ENCODE measurements around the gene FOXD2. TPM values are rescaled to one million over a fixed set of nuclear protein-coding genes. Genes with fewer than 3 reads are reported as not detected.

The FOXD2 gene
- total and polyA plus RNA-seq, 2 donors (not counting 1 experiment from before 2014, with no cell fraction given) = 0.19 to 0.83 TPM

DNA sequence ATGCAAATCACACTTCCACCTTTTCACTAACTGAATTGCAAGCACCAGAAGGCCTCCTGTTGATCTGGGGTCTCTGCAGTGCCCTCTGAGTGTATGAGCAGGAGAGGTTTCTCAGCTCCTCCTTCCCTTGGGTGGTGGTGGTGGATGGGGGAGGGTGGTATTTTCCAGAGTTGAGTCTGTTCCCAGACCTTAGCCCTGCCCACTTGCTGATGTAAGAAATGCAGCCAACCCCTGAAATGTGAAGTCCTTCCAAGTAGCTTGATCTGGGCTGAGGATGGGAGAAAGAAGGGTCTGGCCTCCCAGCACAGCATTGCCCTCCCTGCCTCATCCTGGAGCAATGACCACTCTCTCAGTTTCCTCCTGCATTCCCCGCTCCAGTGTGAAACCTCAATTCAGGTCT lies 6.3 kb upstream of the FOXD2 start:
- DNase-seq (ENCODE audit: low read depth in 2 of 2) = peak; percentile 56 to 59
- no peak overlapping the region for H3K27ac ChIP-seq (ENCODE audit: insufficient read depth, low read length)
- no peak overlapping the region for H3K9ac ChIP-seq (ENCODE audit: insufficient read depth, low read length)
- TF ChIP-seq, protein P1, sequence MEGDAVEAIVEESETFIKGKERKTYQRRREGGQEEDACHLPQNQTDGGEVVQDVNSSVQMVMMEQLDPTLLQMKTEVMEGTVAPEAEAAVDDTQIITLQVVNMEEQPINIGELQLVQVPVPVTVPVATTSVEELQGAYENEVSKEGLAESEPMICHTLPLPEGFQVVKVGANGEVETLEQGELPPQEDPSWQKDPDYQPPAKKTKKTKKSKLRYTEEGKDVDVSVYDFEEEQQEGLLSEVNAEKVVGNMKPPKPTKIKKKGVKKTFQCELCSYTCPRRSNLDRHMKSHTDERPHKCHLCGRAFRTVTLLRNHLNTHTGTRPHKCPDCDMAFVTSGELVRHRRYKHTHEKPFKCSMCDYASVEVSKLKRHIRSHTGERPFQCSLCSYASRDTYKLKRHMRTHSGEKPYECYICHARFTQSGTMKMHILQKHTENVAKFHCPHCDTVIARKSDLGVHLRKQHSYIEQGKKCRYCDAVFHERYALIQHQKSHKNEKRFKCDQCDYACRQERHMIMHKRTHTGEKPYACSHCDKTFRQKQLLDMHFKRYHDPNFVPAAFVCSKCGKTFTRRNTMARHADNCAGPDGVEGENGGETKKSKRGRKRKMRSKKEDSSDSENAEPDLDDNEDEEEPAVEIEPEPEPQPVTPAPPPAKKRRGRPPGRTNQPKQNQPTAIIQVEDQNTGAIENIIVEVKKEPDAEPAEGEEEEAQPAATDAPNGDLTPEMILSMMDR (conservative IDR thresholded peaks at IDR 0.05 in 1 of 2, IDR thresholded peaks at IDR 0.05 in 1 of 2; ENCODE audit: low read depth in 1 of 2, low read length in 2 of 2) = no peak
- TF ChIP-seq EZH2 (IDR thresholded peaks at IDR 0.05; ENCODE audit: low read length, missing control alignments) = no peak
- H3K27me3 ChIP-seq (ENCODE audit: control insufficient read depth, insufficient read depth, low read length) = no peaks in the 10 kb centered on the region
- H3K4me3 ChIP-seq (replicated peaks in 1 of 4; ENCODE audit: control extremely low read depth in 1 of 4, insufficient read depth in 1 of 4, low read depth in 3 of 4, low read length in 4 of 4) = no peak overlapping the region
- no peaks in the 10 kb centered on the region for H4K20me1 ChIP-seq (ENCODE audit: control insufficient read depth, extremely low read depth, insufficient read depth, low read length)
- no peaks in the 10 kb centered on the region for H3K9me3 ChIP-seq (ENCODE audit: control insufficient read depth, insufficient read depth, low read depth, low read length)
- no peaks in the 10 kb centered on the region for H3K36me3 ChIP-seq (ENCODE audit: control insufficient read depth, insufficient read depth, low read length)
- no peaks in the 10 kb centered on the region for H3K79me2 ChIP-seq (ENCODE audit: control insufficient read depth, insufficient read depth, low read length)
- no peak overlapping the region for H2AFZ ChIP-seq (ENCODE audit: low read length)
- no peak overlapping the region for H3K4me2 ChIP-seq (ENCODE audit: extremely low read depth, insufficient read depth, low read length)
- peaks cover 2% of the 10 kb centered on the region for H3K4me1 ChIP-seq (ENCODE audit: control insufficient read depth, extremely low read depth, insufficient read depth, low read length)

DNA sequence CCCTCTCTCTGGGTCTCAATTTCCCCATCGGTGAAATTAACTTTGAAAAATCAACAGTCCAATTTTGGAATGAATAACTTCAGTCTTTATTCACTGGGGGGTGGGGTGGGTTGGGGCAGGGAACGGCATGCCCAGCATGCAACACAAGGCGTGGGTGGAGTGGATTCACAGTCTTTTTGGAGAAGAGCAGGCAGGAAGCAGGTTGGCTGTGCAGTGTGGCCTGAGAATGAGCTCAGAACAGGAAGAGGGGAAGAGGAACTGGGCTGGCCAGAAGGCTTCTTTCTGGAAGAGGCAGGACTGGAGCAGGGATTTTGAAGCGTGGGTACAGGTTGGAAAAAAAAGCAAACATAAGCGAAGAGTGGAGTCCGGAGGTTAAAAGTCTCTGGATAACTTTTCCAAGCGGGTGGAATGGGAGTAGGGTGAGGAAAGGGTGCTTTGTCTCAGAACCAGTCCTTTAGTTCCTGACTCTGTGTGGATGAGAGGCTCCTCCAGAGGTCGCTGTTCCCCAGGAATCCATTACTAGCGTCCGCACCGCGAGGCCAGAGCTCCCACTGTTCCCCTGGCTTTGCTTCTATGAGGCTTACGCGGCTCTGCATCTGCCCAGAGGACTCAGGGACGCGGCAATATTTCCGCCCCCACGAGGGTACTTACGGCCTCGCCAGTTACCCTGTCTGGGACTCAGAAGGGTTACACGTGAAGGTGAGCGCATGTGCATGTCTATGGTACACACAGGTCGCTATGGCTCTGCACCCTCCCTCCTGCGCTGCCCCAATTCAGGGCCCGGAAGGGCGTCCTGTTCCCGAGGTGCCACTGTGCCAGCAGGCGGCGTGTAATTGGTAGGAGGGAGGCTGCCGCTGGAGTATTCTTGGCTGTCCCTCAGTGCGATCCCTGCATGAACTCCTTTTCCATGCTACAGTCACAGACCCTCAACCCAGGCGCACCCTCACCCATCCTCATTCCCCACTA lies 5.5 kb upstream of the FOXD2 start:
- Histone ChIP-seq H3K4me3 (replicated peaks in 1 of 4; ENCODE audit: control extremely low read depth in 1 of 4, insufficient read depth in 1 of 4, low read depth in 3 of 4, low read length in 4 of 4) (peak overlapping the region in 1 of 4 experiments; percentile 5), H3K79me2 (ENCODE audit: control insufficient read depth, insufficient read depth, low read length) (no peaks in the 10 kb centered on the region), H2AFZ (ENCODE audit: low read length) (peak overlapping the region; percentile 61), H3K4me2 (ENCODE audit: extremely low read depth, insufficient read depth, low read length) (peak overlapping the region; percentile 66), H3K36me3 (ENCODE audit: control insufficient read depth, insufficient read depth, low read length) (no peaks in the 10 kb centered on the region), H3K9me3 (ENCODE audit: control insufficient read depth, insufficient read depth, low read depth, low read length) (no peaks in the 10 kb centered on the region), H4K20me1 (ENCODE audit: control insufficient read depth, extremely low read depth, insufficient read depth, low read length) (no peaks in the 10 kb centered on the region), H3K27ac (ENCODE audit: insufficient read depth, low read length) (no peak overlapping the region), H3K9ac (ENCODE audit: insufficient read depth, low read length) (peak overlapping the region; percentile 5), H3K27me3 (ENCODE audit: control insufficient read depth, insufficient read depth, low read length) (no peaks in the 10 kb centered on the region), H3K4me1 (ENCODE audit: control insufficient read depth, extremely low read depth, insufficient read depth, low read length) (peaks cover 2% of the 10 kb centered on the region)
- TF ChIP-seq, protein P1 (conservative IDR thresholded peaks at IDR 0.05 in 1 of 2, IDR thresholded peaks at IDR 0.05 in 1 of 2; ENCODE audit: low read depth in 1 of 2, low read length in 2 of 2) = peak; percentile 78 to 87
- no peak for TF ChIP-seq EZH2 (IDR thresholded peaks at IDR 0.05; ENCODE audit: low read length, missing control alignments)
- peak; percentile 56 to 74 for DNase-seq (ENCODE audit: low read depth in 2 of 2)

DNA sequence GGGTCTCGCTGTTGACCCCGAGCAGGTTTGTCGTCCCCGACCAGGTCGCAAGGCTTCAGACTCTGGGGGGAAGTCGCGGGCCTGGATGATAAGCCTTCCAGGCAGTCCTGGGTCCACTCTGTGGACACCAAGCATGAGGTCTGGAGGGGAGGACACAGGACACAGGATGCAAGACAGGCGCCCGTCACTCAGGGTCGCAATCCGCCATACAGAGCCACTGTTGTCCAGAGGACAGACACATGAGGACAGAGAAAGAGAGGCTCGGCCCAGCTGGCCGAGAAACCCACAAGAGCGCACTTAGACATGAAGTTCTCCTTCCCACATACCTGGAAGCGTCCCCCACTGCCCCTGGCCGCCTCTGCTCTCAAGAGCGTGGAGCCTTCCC lies 4.8 kb upstream of the FOXD2 start:
- no peak for DNase-seq (ENCODE audit: low read depth in 2 of 2)
- H3K79me2 ChIP-seq (ENCODE audit: control insufficient read depth, insufficient read depth, low read length) = no peaks in the 10 kb centered on the region
- no peaks in the 10 kb centered on the region for H3K9me3 ChIP-seq (ENCODE audit: control insufficient read depth, insufficient read depth, low read depth, low read length)
- TF ChIP-seq, protein P1 (conservative IDR thresholded peaks at IDR 0.05 in 1 of 2, IDR thresholded peaks at IDR 0.05 in 1 of 2; ENCODE audit: low read depth in 1 of 2, low read length in 2 of 2) = no peak
- TF ChIP-seq EZH2 (IDR thresholded peaks at IDR 0.05; ENCODE audit: low read length, missing control alignments) = no peak
- H3K4me1 ChIP-seq (ENCODE audit: control insufficient read depth, extremely low read depth, insufficient read depth, low read length) = peaks cover 2% of the 10 kb centered on the region
- H4K20me1 ChIP-seq (ENCODE audit: control insufficient read depth, extremely low read depth, insufficient read depth, low read length) = no peaks in the 10 kb centered on the region
- no peak overlapping the region for H3K4me2 ChIP-seq (ENCODE audit: extremely low read depth, insufficient read depth, low read length)
- no peaks in the 10 kb centered on the region for H3K27me3 ChIP-seq (ENCODE audit: control insufficient read depth, insufficient read depth, low read length)
- H3K4me3 ChIP-seq (replicated peaks in 1 of 4; ENCODE audit: control extremely low read depth in 1 of 4, insufficient read depth in 1 of 4, low read depth in 3 of 4, low read length in 4 of 4) = no peak overlapping the region
- H2AFZ ChIP-seq (ENCODE audit: low read length) = no peak overlapping the region
- H3K36me3 ChIP-seq (ENCODE audit: control insufficient read depth, insufficient read depth, low read length) = no peaks in the 10 kb centered on the region
- no peak overlapping the region for H3K27ac ChIP-seq (ENCODE audit: insufficient read depth, low read length)
- no peak overlapping the region for H3K9ac ChIP-seq (ENCODE audit: insufficient read depth, low read length)
